GM12872 (cell line): ENCODE results near the gene CALML4.

Experiments
- CTCF ChIP-seq: IDR thresholded peaks from 3 replicates; pipeline ENCODE4 v1.5.1; 2011; ENCODE audit warnings: low read depth, mild to moderate bottlenecking, low read length, moderate library complexity; ENCODE audit not compliant: insufficient read depth

The CALML4 gene

GRCh38 chr15:68206711-68207151, 1.6 kb upstream of the CALML4 start:
- TF ChIP-seq CTCF = no peak

- TF ChIP-seq CTCF = no peak
Measured at GRCh38 chr15:68205954-68206539, 915 bp upstream of the CALML4 start.

GRCh38 chr15:68205558-68205944, 419 bp upstream of the CALML4 start:
- TF ChIP-seq CTCF = no peak

DNA sequence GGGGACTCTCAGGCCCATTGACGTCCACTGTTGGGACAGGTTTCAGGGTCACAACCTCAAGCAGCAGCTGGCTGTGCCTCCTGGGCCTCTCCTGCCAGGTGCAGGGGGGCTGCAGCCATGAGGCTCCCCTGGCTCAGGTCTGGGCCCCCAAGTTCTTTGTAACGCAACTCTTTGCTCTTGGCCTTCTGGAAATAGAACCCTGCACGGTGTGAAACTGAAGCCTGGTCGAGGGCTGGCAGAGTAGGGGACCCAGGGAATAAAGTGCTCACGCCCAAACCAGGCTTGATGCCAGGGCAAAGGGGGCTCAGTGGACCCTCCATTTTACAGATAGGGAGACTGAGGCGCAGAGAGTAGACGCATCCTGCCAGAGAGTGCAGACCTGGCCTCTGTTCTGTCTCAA, 771 bp downstream of the CALML4 start:
- no peak for TF ChIP-seq CTCF

GRCh38 chr15:68203956-68204355, 1.2 kb downstream of the CALML4 start:
- TF ChIP-seq CTCF = no peak

GRCh38 chr15:68203486-68203885, 1.6 kb downstream of the CALML4 start:
- TF ChIP-seq CTCF = no peak

DNA sequence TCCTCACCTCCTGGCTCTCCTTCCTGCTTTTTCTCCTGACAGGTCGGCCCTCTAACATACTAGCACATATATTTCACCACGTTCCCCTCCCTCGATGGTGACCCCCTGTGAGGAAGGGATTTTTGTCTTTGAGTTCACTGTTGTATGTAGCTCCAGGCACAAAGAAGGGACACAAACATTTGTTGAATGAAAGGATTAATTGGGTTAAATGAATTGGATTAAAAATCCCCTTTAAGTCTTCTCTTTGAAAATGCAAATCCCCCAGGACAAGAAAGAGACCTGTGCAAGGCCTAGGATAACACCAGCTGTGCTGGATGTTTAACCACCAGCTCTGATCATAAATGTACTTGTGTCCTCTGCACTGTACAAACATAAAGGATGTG, 3.3 kb downstream of the CALML4 start:
- TF ChIP-seq CTCF = no peak
